HCEC 1CT (cell line): ENCODE results near the gene SLC3A2.
A peak's percentile ranks its signal among the peaks of the same experiment; 100 is the strongest.

Experiments
- DNase-seq: peaks from one replicate; pipeline ENCODE4 v3.0.0-alpha.2; 2017

Gene SLC3A2

GRCh38 chr11:62882431-62882749, 1.7 kb downstream of the SLC3A2 start:
- DNase-seq: no peak

- DNase-seq: no peak
These were observed 2.2 kb downstream of the SLC3A2 start for GRCh38 chr11:62882788-62883501.

- no peak for DNase-seq
These were observed 3.0 kb downstream of the SLC3A2 start for GRCh38 chr11:62883673-62884072.

- no peak for DNase-seq
These were observed 4.5 kb downstream of the SLC3A2 start for GRCh38 chr11:62885137-62885750.

- DNase-seq: no peak
These were observed 7.7 kb downstream of the SLC3A2 start for GRCh38 chr11:62888406-62888805.

GRCh38 chr11:62889126-62889483, 8.4 kb downstream of the SLC3A2 start:
- no peak for DNase-seq

GRCh38 chr11:62889484-62890437, 9.1 kb downstream of the SLC3A2 start:
- DNase-seq: peak; percentile 55

- DNase-seq: no peak
These were observed 11.6 kb downstream of the SLC3A2 start for GRCh38 chr11:62892077-62892922.

GRCh38 chr11:62895501-62895900, 14.8 kb downstream of the SLC3A2 start:
- DNase-seq: no peak

- DNase-seq: no peak
These were observed 15.4 kb downstream of the SLC3A2 start for GRCh38 chr11:62896049-62896448.

- DNase-seq: no peak
These were observed 16.6 kb downstream of the SLC3A2 start for GRCh38 chr11:62897311-62897710.

- no peak for DNase-seq
These were observed 17.3 kb downstream of the SLC3A2 start for GRCh38 chr11:62898027-62898426.

- no peak for DNase-seq
These were observed 22.2 kb downstream of the SLC3A2 start for GRCh38 chr11:62902932-62903331.

- DNase-seq: no peak
These were observed 24.6 kb downstream of the SLC3A2 start for GRCh38 chr11:62905296-62905695.

GRCh38 chr11:62905927-62906531, 25.3 kb downstream of the SLC3A2 start:
- peak; percentile 70 for DNase-seq

GRCh38 chr11:62908468-62909072, 27.9 kb downstream of the SLC3A2 start:
- DNase-seq: no peak

- DNase-seq: peak; percentile 48
These were observed 28.6 kb downstream of the SLC3A2 start for GRCh38 chr11:62909107-62909894.

- no peak for DNase-seq
These were observed 29.6 kb downstream of the SLC3A2 start for GRCh38 chr11:62910141-62910882.

- DNase-seq: no peak
These were observed 30.7 kb downstream of the SLC3A2 start for GRCh38 chr11:62911137-62912130.
